Calu3 (cell line): ENCODE measurements around the gene PUS3. TPM values are rescaled to one million over a fixed set of nuclear protein-coding genes. Genes with fewer than 3 reads are reported as not detected.

Experiments
- BruUV-seq: library from RNA; stranded (reverse); fragments of 400-500 nt; replicated peaks from 2 replicates; lab custom pipeline; 2021; lab: Mats Ljungman, UMichigan
- CTCF ChIA-PET: fragments of 300-600 bp; sonication (Branson Sonifier 250); formaldehyde crosslinking; loops from one replicate; lab custom pipeline; 2022; ENCODE audit warnings: antibody characterized with exemption; lab: Charles Lee
- DNase-seq: peaks from one replicate; pipeline ENCODE4 v3.0.0; 2022
- H3K27ac Mint-ChIP-seq: one replicate; pipeline ENCODE4 v1.8.0; 2022; ENCODE audit warnings: mixed read lengths; ENCODE audit not compliant: unreplicated experiment
- H3K27me3 Mint-ChIP-seq: one replicate; pipeline ENCODE4 v1.8.0; 2022; ENCODE audit warnings: mixed read lengths; ENCODE audit not compliant: unreplicated experiment
- H3K36me3 Mint-ChIP-seq: one replicate; pipeline ENCODE4 v1.8.0; 2022; ENCODE audit warnings: mild to moderate bottlenecking, moderate library complexity, mixed read lengths; ENCODE audit not compliant: insufficient read depth, unreplicated experiment
- H3K4me1 Mint-ChIP-seq: one replicate; pipeline ENCODE4 v1.8.0; 2022; ENCODE audit warnings: mild to moderate bottlenecking, low read depth, mixed read lengths; ENCODE audit not compliant: unreplicated experiment
- H3K4me3 Mint-ChIP-seq: one replicate; pipeline ENCODE4 v1.8.0; 2022; ENCODE audit warnings: mild to moderate bottlenecking, low read depth, moderate library complexity, mixed read lengths; ENCODE audit not compliant: unreplicated experiment
- H3K9me3 Mint-ChIP-seq: one replicate; pipeline ENCODE4 v1.8.0; 2022; ENCODE audit warnings: low read depth, mixed read lengths; ENCODE audit not compliant: unreplicated experiment
- CTCF ChIP-seq: fragments of 200-600 bp; IDR thresholded peaks from one replicate; pipeline ENCODE4 v1.8.0; 2022; ENCODE audit warnings: antibody characterized with exemption; ENCODE audit not compliant: unreplicated experiment
- intact Hi-C: fragments of 100-400 bp; cut with micrococcal nuclease; formaldehyde crosslinking; loops from one replicate; pipeline ENCODE4 v1.10.0; 2022; ENCODE audit not compliant: unreplicated experiment
- total RNA-seq: library from RNA; stranded (reverse); gene quantifications from 2 replicates; pipeline ENCODE4 v1.2.3, GENCODE V29; 2022

Gene PUS3
- total RNA-seq, 1 experiment from 2014 or later = 10.4 TPM

DNA sequence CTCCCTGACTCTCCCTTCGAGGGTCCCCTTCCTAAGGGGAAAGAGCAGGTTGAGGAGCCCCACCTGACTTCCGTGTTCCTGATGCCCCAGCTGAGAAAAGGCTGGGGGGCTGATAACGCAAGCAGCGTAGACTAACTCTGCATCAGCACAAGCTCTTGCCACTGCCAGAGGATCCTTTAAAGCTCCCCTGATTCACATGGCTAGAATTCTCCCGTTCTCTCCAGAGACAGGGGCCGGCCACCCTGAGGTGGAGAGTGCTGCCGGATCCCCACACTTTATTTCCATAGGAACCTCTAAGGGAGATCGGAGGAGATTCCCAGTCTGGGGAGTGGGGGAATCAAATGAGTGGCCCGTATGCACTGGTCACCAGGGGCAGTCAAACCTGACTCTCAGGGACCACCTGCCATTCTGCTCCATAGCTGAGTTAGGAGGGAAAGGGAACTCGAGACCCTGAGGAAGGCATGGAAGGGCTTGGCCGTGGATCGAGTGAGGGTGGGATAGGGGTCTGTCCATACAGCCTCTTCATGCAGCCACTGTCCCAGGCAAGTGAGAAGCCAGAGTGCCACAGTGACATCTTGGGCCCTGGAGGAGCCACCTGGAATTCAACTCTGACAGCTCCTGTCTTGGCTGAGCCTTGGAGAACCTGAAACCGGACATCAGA lies 41.5 kb upstream of the PUS3 start:
- BruUV-seq = no TSS peak
- H3K36me3 Mint-ChIP-seq = no peaks in the 10 kb centered on the region
- no peak for TF ChIP-seq CTCF
- peaks cover 6% of the 10 kb centered on the region for H3K4me1 Mint-ChIP-seq
- CTCF ChIA-PET = no interaction called here
- peaks cover 12% of the 10 kb centered on the region for H3K27me3 Mint-ChIP-seq
- intact Hi-C loops = loop anchor here (5.0 kb wide), 2 partner anchors 118 to 173 kb away; partner anchors contain the start of gene CDON
- no peak overlapping the region for H3K27ac Mint-ChIP-seq
- H3K4me3 Mint-ChIP-seq = no peak overlapping the region
- no peak for DNase-seq
- no peaks in the 10 kb centered on the region for H3K9me3 Mint-ChIP-seq

DNA sequence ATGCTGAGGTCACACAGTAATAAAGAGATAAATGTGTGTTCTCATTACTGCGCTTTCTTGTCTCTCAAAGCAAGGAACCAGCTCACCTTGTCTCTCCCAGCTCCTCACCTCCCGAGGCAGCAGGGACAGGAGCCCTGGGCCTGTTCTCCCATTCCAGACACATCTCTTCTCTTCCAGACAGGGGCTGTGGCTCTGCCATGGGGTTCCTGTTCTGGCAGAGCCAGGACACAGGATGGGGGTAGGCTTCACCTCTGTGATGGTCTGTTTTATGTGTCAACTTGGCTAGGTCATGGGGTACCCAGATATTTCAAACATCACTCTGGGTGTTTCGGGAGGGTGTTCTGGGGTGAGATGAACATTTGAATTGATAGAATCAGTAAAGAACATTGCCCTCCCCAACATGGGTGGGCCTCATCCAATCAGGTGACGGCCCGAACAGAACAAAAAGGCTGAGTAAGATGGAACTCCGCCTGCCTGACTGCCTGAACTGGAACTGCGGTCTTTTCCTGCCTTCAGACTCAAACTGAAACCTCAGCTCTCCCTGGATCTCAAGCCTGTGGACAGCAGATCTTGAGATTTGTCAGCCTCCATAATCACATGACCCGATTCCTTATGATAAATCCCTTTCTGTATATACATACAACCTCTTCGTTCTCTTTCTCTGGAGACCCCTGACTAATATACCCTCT lies 40.8 kb upstream of the PUS3 start:
- no peak for TF ChIP-seq CTCF
- no peak overlapping the region for H3K4me3 Mint-ChIP-seq
- DNase-seq = no peak
- H3K27ac Mint-ChIP-seq = no peak overlapping the region
- peaks cover 12% of the 10 kb centered on the region for H3K27me3 Mint-ChIP-seq
- CTCF ChIA-PET = interaction anchor here (1.1 kb wide), 1 partner anchor 250 kb away, joined by 3 read pairs; no protein-coding TSS in a partner anchor
- no TSS peak for BruUV-seq
- no peaks in the 10 kb centered on the region for H3K9me3 Mint-ChIP-seq
- H3K36me3 Mint-ChIP-seq = no peaks in the 10 kb centered on the region
- intact Hi-C loops = loop anchor here (5.0 kb wide), 2 partner anchors 118 to 173 kb away; partner anchors contain the start of gene CDON
- peaks cover 6% of the 10 kb centered on the region for H3K4me1 Mint-ChIP-seq

DNA sequence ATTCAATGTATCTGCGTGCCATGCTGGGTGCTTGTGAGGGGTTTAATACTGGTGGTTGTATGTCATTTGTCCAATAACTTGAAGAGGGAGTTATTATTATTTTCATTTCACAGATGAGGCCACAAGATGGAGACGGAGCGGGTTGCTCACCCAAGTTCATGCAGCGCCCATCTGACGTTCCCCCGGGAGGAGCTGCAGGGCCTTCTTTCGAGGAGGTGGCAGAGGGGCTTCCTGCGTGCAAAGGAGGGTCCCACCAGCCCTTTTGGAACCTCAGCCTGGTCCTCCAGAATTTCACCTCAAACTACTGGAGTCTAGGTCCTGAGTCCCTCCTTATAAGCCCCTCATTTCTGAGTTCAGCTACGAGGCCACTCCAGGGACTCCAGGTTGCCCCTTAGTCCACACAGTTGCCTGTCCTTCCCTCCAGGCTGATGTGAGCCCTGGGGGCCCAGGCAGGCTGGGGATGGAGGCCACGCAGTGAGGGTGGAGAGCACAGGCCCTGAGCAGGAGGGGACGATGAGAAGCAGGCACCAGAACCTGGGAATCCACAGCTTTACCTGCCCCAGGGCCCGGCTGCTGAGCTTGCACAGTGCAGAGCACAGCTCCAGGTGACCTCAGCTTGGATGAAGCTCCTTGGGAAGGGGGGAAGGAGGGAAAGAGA lies 39.9 kb upstream of the PUS3 start:
- H3K27me3 Mint-ChIP-seq = peaks cover 12% of the 10 kb centered on the region
- CTCF ChIA-PET = interaction anchor here (1.1 to 1.6 kb wide), 3 partner anchors 119 to 251 kb away, joined by 3 to 9 read pairs (median 3); no protein-coding TSS in a partner anchor
- no peaks in the 10 kb centered on the region for H3K36me3 Mint-ChIP-seq
- no peak for TF ChIP-seq CTCF
- no peak for DNase-seq
- no TSS peak for BruUV-seq
- no peak overlapping the region for H3K27ac Mint-ChIP-seq
- peaks cover 6% of the 10 kb centered on the region for H3K4me1 Mint-ChIP-seq
- no peak overlapping the region for H3K4me3 Mint-ChIP-seq
- intact Hi-C loops = loop anchor here (5.0 kb wide), 2 partner anchors 119 to 174 kb away; partner anchors contain the start of gene CDON
- no peaks in the 10 kb centered on the region for H3K9me3 Mint-ChIP-seq
